Fibroblast of the aortic adventitia (primary cell): Measurements from ENCODE around the gene PPP2R5D. TPM values are rescaled to one million over a fixed set of nuclear protein-coding genes. Genes with fewer than 3 reads are reported as not detected.
A peak's percentile ranks its signal among the peaks of the same experiment; 100 is the strongest.

Experiments
- DNase-seq: peaks from one replicate; pipeline ENCODE4 v3.0.0-alpha.2; 2010; ENCODE audit warnings: low read depth
- H3K4me3 ChIP-seq: 2 replicates; pipeline ENCODE4 v1.5.1; 2011; ENCODE audit warnings: low read depth, mild to moderate bottlenecking, control low read depth, low read length, moderate library complexity
- total RNA-seq: library from RNA; depleted of rRNA; stranded (reverse); fragments of >200 nt; gene quantifications from 2 replicates; pipeline ENCODE4 v1.2.3, GENCODE V29; 2012; ENCODE audit warnings: low replicate concordance
- TF ChIP-seq, protein P1 (sequence below): IDR thresholded peaks from 2 replicates; pipeline ENCODE4 v1.5.1; 2011; ENCODE audit warnings: mild to moderate bottlenecking, low read length, control low read depth, inconsistent platforms; ENCODE audit not compliant: insufficient read depth

PPP2R5D gene
- total RNA-seq, 1 donor = 46.9 TPM

DNA sequence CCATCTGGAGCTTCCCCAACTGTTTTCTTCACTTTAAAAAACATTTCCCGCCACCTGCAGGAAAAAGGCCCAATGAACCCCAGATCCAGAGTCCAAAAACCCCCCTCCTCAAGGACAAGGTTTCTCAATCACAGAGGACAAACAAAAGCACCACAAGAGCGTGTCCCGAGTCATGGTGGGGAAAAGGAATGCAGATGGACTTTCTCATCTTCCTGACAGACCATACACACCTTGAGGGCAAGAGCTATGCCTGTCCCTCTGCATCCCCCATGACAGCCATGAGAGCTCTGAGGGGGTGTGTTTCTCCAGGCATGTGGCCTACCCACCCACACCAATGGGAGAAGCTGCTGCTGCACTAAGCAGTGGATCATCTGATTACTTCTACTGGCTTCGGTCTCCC, 14.4 kb upstream of the PPP2R5D start:
- TF ChIP-seq, protein P1, sequence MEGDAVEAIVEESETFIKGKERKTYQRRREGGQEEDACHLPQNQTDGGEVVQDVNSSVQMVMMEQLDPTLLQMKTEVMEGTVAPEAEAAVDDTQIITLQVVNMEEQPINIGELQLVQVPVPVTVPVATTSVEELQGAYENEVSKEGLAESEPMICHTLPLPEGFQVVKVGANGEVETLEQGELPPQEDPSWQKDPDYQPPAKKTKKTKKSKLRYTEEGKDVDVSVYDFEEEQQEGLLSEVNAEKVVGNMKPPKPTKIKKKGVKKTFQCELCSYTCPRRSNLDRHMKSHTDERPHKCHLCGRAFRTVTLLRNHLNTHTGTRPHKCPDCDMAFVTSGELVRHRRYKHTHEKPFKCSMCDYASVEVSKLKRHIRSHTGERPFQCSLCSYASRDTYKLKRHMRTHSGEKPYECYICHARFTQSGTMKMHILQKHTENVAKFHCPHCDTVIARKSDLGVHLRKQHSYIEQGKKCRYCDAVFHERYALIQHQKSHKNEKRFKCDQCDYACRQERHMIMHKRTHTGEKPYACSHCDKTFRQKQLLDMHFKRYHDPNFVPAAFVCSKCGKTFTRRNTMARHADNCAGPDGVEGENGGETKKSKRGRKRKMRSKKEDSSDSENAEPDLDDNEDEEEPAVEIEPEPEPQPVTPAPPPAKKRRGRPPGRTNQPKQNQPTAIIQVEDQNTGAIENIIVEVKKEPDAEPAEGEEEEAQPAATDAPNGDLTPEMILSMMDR = no peak
- no peak overlapping the region for H3K4me3 ChIP-seq
- DNase-seq = no peak

DNA sequence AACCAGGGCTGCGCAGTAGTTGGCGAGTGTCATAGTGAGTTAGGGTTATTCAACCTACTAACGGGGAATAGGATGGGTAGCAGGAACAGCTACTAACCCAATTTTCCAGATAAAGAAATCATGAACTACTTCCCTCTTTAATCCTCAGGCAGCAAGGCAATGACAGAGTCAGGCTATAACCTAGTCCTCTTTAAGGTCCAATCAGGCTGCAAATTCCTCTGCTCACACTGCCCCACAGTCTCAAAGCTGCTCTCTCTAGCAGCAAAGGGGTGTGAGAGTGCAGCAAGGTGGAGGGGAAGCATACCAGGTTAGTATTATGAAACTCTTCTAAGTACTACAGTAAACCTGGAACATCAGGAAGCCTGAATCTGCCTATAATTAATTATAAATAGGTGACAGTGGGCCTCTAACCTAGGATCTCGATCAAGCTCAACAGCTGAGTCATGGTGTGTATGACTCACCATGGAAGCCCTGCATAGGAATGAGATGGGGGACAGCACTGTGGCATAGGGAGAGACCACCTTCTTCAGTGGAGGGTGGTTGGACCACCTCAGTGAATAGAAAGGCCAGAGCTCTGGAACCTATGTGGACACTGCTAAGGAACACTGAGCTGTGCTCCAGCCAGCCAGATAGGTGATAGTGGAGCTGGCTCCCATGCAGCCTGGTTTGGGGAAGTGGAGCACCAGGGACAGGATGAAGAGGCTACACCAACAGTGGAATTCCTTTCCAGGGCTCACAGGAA, 13.3 kb upstream of the PPP2R5D start:
- no peak for DNase-seq
- H3K4me3 ChIP-seq = no peak overlapping the region
- TF ChIP-seq, protein P1 = no peak

DNA sequence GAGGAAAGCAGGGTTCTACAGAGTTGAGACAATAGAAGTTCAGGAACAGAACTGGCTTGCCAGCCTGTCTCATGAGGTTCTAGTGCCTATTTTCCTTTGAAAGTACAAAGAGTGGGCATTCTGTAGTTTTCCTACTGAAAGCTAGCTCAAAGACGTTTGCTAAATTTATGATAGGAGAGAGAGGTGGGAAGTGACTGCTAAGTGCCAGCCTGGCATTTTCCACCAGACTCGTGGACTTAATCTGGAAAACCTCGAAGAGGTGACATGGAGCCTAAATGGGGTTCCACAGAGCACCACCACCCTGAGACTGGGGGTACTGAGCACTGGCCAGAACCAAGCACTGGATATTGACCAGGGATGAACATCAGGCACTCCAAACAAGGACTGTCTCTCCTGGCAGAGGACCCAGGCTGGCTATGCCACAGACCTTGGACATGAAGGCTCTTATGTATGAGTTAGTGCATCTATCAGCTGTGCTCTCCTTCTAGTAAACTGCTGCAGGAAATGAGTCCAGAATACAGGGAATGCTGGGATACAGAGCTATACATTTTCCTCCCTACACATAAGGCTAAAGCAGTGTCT, 12.5 kb upstream of the PPP2R5D start:
- no peak overlapping the region for H3K4me3 ChIP-seq
- no peak for DNase-seq
- TF ChIP-seq, protein P1 = no peak

DNA sequence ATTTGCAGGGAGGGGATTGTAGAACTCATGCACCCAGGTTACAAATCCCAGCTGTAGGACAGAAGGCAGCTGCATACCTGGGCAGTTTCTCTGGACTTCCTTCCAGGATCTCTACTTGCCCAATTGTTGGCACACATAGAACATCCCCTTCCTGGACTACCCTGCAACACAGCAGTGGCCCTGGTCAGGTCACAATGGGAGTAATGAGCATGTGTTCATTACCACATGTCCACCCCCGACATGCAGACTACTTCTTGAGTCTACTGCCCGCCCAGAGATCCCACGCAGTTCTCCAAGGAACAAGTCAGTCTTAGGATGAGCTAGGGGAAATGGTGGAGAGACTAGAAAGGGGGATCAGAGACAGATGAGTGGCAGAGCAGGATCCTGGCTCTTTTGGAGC, 10.4 kb upstream of the PPP2R5D start:
- DNase-seq = no peak
- no peak overlapping the region for H3K4me3 ChIP-seq
- TF ChIP-seq, protein P1 = no peak

DNA sequence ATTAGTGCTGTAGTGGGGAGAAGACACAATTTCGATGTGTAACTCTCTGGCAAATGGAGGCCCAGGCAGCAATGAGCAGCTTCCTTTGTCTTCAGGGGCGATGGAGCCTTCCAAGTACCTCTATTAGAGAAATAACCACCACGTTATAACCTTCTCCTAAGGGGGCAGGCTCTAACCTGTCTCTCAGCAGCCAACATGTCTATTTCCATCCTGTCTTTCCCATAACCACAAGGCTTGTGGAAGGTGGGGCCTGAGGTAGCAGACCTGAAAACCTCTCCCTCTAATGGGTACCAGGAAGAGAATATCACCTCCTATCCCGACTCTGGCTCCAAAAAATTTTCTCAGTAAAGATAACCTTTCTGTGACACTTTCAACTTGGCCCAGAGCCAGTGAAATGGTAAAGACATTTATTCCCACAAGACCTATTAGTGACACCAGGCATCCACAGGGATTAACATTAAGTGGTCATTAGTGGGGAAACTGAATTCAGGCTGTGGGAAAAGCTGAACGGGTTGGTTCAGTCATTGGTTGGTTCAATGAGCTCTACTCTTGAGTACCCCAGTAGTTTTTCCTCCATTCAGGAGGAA, 9.4 kb upstream of the PPP2R5D start:
- DNase-seq = no peak
- no peak overlapping the region for H3K4me3 ChIP-seq
- TF ChIP-seq, protein P1 = no peak

DNA sequence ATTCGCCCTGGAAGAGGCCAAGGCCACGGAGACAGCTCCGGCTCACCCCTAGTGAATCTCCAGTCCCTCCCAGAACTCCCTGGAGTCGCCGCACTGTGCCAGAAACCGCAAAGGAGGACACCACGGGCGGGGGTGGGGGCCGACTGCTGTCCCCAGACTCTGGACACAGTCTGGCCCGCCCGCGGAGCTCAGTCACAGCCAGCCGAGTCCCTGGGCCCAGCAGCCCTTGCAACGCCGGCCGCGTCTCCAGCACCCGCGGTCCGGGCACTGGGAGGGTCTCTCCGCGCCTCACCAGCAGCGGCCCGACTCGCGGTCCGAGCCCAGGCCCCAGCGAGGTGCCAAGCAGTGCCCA, 5.9 kb upstream of the PPP2R5D start:
- DNase-seq = no peak
- TF ChIP-seq, protein P1 = no peak
- peak overlapping the region; percentile 82 for H3K4me3 ChIP-seq
